ENCODE measurements around the gene DENND4A.

Gene DENND4A

DNA sequence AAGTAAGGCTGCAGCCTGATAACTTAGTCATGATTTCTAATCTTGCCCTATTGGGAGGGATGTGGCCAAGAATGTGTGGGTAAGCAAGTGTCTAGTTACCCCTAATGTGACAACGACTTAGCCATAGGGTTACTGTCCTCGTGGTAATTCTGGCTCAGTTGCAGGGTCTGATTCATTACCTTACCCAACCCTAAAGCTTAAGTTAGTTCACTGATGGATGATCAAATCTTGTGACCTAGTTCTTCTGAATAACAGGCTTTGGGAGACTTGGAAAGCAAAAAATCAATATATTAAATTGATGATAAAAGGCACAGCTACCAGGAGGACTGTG, 179.5 kb downstream of the DENND4A start:
- Mint-ChIP-seq H3K27me3 (no peaks in the 10 kb centered on the region), H3K4me1 (ENCODE audit: low read depth) (peaks cover 36% of the 10 kb centered on the region), H3K4me3 (peak overlapping the region; percentile 1), H3K27ac (peak overlapping the region; percentile 96), H3K9me3 (ENCODE audit: low read depth) (no peaks in the 10 kb centered on the region), H3K36me3 (no peaks in the 10 kb centered on the region)

DNA sequence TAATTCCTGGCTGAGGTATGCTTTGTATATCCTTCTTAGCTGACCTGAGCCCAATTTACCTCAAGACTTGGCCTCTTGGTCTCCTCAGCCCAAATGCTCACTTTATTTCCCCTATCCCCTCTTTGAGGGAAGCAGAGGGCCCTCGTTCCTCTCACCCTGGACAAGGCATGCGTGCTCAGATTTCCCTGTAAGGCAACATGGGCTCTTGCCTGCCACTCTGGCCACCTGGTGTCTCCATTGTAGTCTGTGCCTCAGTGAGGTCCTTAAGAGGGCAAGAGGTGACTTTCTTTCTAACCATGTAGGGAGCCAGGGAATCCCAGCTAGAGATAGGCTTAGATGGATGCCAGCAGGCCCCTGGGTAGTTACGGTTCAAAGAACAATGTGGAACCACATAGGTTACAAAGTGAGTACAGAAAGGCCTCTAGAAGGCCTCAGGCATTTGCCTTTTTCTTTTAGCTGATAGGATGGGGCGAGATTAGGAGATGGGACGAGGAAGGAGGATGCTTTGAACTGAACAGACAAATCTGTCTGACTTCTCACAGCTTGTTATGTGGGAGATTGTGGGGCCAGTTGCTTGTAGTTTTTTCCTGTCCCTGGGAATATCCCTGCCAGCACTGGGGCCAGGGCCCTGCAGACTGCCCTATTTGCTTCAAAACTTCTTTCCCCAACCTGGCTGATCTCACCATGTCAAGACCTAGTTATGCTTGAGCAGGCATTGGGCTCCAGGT, 180.0 kb downstream of the DENND4A start:
- Mint-ChIP-seq H3K36me3 (no peaks in the 10 kb centered on the region), H3K27me3 (no peaks in the 10 kb centered on the region), H3K4me1 (ENCODE audit: low read depth) (peaks cover 36% of the 10 kb centered on the region), H3K4me3 (peak overlapping the region; percentile 96), H3K9me3 (ENCODE audit: low read depth) (no peaks in the 10 kb centered on the region), H3K27ac (peak overlapping the region; percentile 96)

DNA sequence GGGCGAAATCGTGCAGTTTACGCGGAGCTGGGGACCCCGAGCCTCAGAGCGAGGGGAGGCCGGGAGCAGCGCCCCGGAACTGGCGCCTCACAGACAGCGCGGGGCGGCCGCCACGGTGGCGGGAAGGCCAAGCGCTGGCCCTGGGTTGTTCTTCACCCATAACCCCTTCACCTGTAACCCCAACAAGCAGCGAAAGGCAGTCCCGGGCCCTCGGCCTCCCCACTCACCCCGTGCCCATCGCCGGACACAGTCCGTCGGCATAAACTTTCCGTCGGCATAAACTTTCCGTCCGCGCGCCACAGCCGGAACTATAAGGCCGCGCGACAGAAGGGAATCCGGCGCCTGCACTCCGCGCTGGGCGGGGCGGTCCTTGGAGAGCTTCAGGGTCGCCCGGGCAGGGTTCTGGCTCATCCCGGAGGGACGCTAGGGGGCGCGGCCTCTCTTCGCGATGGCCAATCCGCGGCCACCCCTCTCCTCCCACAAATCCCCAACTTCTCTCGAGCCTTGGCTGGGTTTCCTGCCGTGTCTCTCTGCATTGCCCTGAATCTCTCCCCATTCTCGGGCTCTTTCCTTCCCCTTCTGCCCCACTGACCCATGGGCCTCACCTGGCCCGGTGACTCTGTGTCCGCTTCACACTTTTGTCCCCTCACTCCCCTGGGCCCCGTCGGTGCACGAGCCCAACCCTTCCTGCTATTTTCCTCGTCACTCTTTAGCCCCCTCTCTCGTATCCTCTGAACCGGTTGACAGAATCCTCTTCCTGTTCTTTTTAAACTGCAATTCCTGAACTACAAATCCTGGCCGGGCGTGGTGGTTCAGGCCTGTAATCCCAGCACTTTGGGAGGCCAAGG, 181.0 kb downstream of the DENND4A start, which contains the start of gene INTS14:
TSS of gene INTS14 (minus strand) at position 261 of the 848 bp plus-strand sequence. CDS start 3,751 bp downstream, outside the sequence.
- Mint-ChIP-seq H3K9me3 (ENCODE audit: low read depth) (no peaks in the 10 kb centered on the region), H3K4me1 (ENCODE audit: low read depth) (peaks cover 36% of the 10 kb centered on the region), H3K27ac (peak within 1 kb of the TSS; percentile 96), H3K36me3 (no peaks in the 10 kb centered on the region), H3K4me3 (peak within 1 kb of the TSS; percentile 96), H3K27me3 (no peaks in the 10 kb centered on the region)
